Measurements from ENCODE around the gene MARK4.

The MARK4 gene

GRCh38 chr19:45264781-45265317 is 13.8 kb downstream of the MARK4 start:
- TF ChIP-seq TAF1 (IDR thresholded peaks at IDR 0.05; ENCODE audit: low read depth) (no peak), ZBTB7A (IDR thresholded peaks at IDR 0.05; ENCODE audit: low read depth) (no peak), USF1 (IDR thresholded peaks at IDR 0.05) (no peak), RAD21 (IDR thresholded peaks at IDR 0.05; ENCODE audit: low read depth) (no peak), EP300 (IDR thresholded peaks at IDR 0.05; ENCODE audit: borderline replicate concordance) (no peak), NFIC (IDR thresholded peaks at IDR 0.05) (no peak), TCF12 (IDR thresholded peaks at IDR 0.05; ENCODE audit: low read depth) (no peak), MAX (IDR thresholded peaks at IDR 0.05) (no peak), CEBPB (IDR thresholded peaks at IDR 0.05) (no peak), FOXM1 (IDR thresholded peaks at IDR 0.05; ENCODE audit: borderline replicate concordance, low read depth) (no peak), CREB1 (IDR thresholded peaks at IDR 0.05; ENCODE audit: low read depth) (no peak), YY1 (IDR thresholded peaks at IDR 0.05; ENCODE audit: low read depth) (no peak), EGR1 (IDR thresholded peaks at IDR 0.05) (no peak), TEAD4 (IDR thresholded peaks at IDR 0.05) (no peak)

GRCh38 chr19:45265375-45265774 is 14.3 kb downstream of the MARK4 start:
- TF ChIP-seq YY1 (IDR thresholded peaks at IDR 0.05; ENCODE audit: low read depth) = no peak
- TF ChIP-seq RAD21 (IDR thresholded peaks at IDR 0.05; ENCODE audit: low read depth) = no peak
- TF ChIP-seq USF1 (IDR thresholded peaks at IDR 0.05) = no peak
- TF ChIP-seq FOXM1 (IDR thresholded peaks at IDR 0.05; ENCODE audit: borderline replicate concordance, low read depth) = no peak
- TF ChIP-seq ZBTB7A (IDR thresholded peaks at IDR 0.05; ENCODE audit: low read depth) = no peak
- no peak for TF ChIP-seq CEBPB (IDR thresholded peaks at IDR 0.05)
- TF ChIP-seq MAX (IDR thresholded peaks at IDR 0.05) = no peak

- TF ChIP-seq CREB1 (IDR thresholded peaks at IDR 0.05; ENCODE audit: low read depth) (no peak), RAD21 (IDR thresholded peaks at IDR 0.05; ENCODE audit: low read depth) (no peak), EGR1 (IDR thresholded peaks at IDR 0.05) (no peak), MAX (IDR thresholded peaks at IDR 0.05) (no peak)
Measured at GRCh38 chr19:45267296-45267695, 16.2 kb downstream of the MARK4 start.

- TF ChIP-seq MAX (IDR thresholded peaks at IDR 0.05) = no peak
- TF ChIP-seq ZBTB7A (IDR thresholded peaks at IDR 0.05; ENCODE audit: low read depth) = no peak
- no peak for TF ChIP-seq USF1 (IDR thresholded peaks at IDR 0.05)
- no peak for TF ChIP-seq YY1 (IDR thresholded peaks at IDR 0.05; ENCODE audit: low read depth)
- TF ChIP-seq TEAD4 (IDR thresholded peaks at IDR 0.05) = no peak
- no peak for TF ChIP-seq EGR1 (IDR thresholded peaks at IDR 0.05)
- no peak for TF ChIP-seq TCF12 (IDR thresholded peaks at IDR 0.05; ENCODE audit: low read depth)
Measured at GRCh38 chr19:45271098-45271734, 20.1 kb downstream of the MARK4 start.

GRCh38 chr19:45271735-45272108 is 20.7 kb downstream of the MARK4 start:
- TF ChIP-seq EP300 (IDR thresholded peaks at IDR 0.05; ENCODE audit: borderline replicate concordance) (no peak), MAX (IDR thresholded peaks at IDR 0.05) (no peak), USF1 (IDR thresholded peaks at IDR 0.05) (no peak), EGR1 (IDR thresholded peaks at IDR 0.05) (no peak), ZBTB7A (IDR thresholded peaks at IDR 0.05; ENCODE audit: low read depth) (no peak), REST (IDR thresholded peaks at IDR 0.05; ENCODE audit: low read depth) (no peak), RAD21 (IDR thresholded peaks at IDR 0.05; ENCODE audit: low read depth) (no peak), TAF1 (IDR thresholded peaks at IDR 0.05; ENCODE audit: low read depth) (no peak), NFIC (IDR thresholded peaks at IDR 0.05) (no peak), FOXM1 (IDR thresholded peaks at IDR 0.05; ENCODE audit: borderline replicate concordance, low read depth) (no peak), CEBPB (IDR thresholded peaks at IDR 0.05) (no peak), CREB1 (IDR thresholded peaks at IDR 0.05; ENCODE audit: low read depth) (no peak)

- no peak for TF ChIP-seq MAX (IDR thresholded peaks at IDR 0.05)
- TF ChIP-seq TAF1 (IDR thresholded peaks at IDR 0.05; ENCODE audit: low read depth) = no peak
- TF ChIP-seq USF1 (IDR thresholded peaks at IDR 0.05) = no peak
- no peak for TF ChIP-seq FOXM1 (IDR thresholded peaks at IDR 0.05; ENCODE audit: borderline replicate concordance, low read depth)
Measured at GRCh38 chr19:45273521-45273855, 22.4 kb downstream of the MARK4 start.
